ENCODE data around the gene SCNN1B. TPM values are rescaled to one million over a fixed set of nuclear protein-coding genes. Genes with fewer than 3 reads are reported as not detected.
A peak's percentile ranks its signal among the peaks of the same experiment; 100 is the strongest.
"Not testable (repeated sequence)": the region's sequence is repeated elsewhere in the genome, so short reads cannot be mapped to it uniquely, and the experiment has no call there.

Gene SCNN1B
- 100 to 1,000 TPM; 142 to 729 (median 556) TPM for total RNA-seq

GRCh38 chr16:23302045-23302956, at the start of gene SCNN1B:
TSS of gene SCNN1B (plus strand) at chr16:23302302. CDS start at chr16:23348600, 46,298 bp downstream.
- Histone ChIP-seq H3K27me3 (peaks cover 23% of the 10 kb centered on the region), H3K36me3 (no peaks in the 10 kb centered on the region), H3K4me3 (peak within 1 kb of the TSS; percentile 48 to 69 (median 54)), H3K9me3 (no peaks in the 10 kb centered on the region), H3K4me1 (peaks cover 0 to 10% (median 6%) of the 10 kb centered on the region in 4 donors), H3K27ac (peak within 1 kb of the TSS; percentile 65 to 84 (median 70))
- 3% methylated on average over 43 of the region's 81 CpGs; no CpG with 5 or more reads in 1 of the 2 donors for WGBS, 2 donors (ENCODE audit: low coverage in 1 of 2)
- DNase-seq, result peak; percentile 86
- intact Hi-C loops (cut with DNase I; ENCODE audit: low total_unique reads) (no loop called here), in situ Hi-C loops (cut with MboI; ENCODE audit: low pct_ligation_motif_present in 1 of 4, low pct_unique_long_range_greater_than_20kb in 1 of 4, low sequenced_read_pairs in 3 of 4) (no loop called here)
- TF ChIP-seq POLR2AphosphoS5 (IDR thresholded peaks at IDR 0.05) (peak in 2 of 3 donors; percentile 78 to 92), POLR2A (IDR thresholded peaks at IDR 0.05) (peak; percentile 68), CTCF (IDR thresholded peaks at IDR 0.05) (no peak), EP300 (IDR thresholded peaks at IDR 0.05; ENCODE audit: low read depth) (no peak)

- Histone ChIP-seq H3K9me3 (no peaks in the 10 kb centered on the region), H3K27ac (no peak overlapping the region), H3K36me3 (no peaks in the 10 kb centered on the region), H3K4me3 (no peak overlapping the region), H3K4me1 (peaks cover 4 to 14% (median 8%) of the 10 kb centered on the region in 4 donors), H3K27me3 (no peaks in the 10 kb centered on the region)
- intact Hi-C loops (cut with DNase I; ENCODE audit: low total_unique reads), result no loop called here
- TF ChIP-seq POLR2AphosphoS5 (IDR thresholded peaks at IDR 0.05), result no peak
- TF ChIP-seq POLR2A (IDR thresholded peaks at IDR 0.05), result no peak
- TF ChIP-seq CTCF (IDR thresholded peaks at IDR 0.05), result no peak
- TF ChIP-seq EP300 (IDR thresholded peaks at IDR 0.05; ENCODE audit: low read depth), result no peak
- 77 to 79% methylated on average over 4 to 5 of the region's 5 CpGs for WGBS, 2 donors (ENCODE audit: low coverage in 1 of 2)
- in situ Hi-C loops (cut with MboI; ENCODE audit: low pct_ligation_motif_present in 1 of 4, low pct_unique_long_range_greater_than_20kb in 1 of 4, low sequenced_read_pairs in 3 of 4), result no loop called here
- DNase-seq, result no peak
These were observed 49.8 kb upstream of the SCNN1B start for GRCh38 chr16:23252310-23252709.

GRCh38 chr16:23253650-23254049, 48.5 kb upstream of the SCNN1B start:
- DNase-seq; H3K36me3 ChIP-seq; intact Hi-C loops (cut with DNase I; ENCODE audit: low total_unique reads); H3K9me3 ChIP-seq; H3K27ac ChIP-seq; H3K27me3 ChIP-seq; H3K4me3 ChIP-seq; in situ Hi-C loops (cut with MboI; ENCODE audit: low pct_ligation_motif_present in 1 of 4, low pct_unique_long_range_greater_than_20kb in 1 of 4, low sequenced_read_pairs in 3 of 4): not testable (repeated sequence)
- 70 to 89% methylated on average over 1 of the region's 1 CpG for WGBS, 2 donors (ENCODE audit: low coverage in 1 of 2)
- H3K4me1 ChIP-seq, result peaks cover 6 to 23% (median 13%) of the 10 kb centered on the region in 4 donors

GRCh38 chr16:23254338-23254737, 47.8 kb upstream of the SCNN1B start:
- in situ Hi-C loops (cut with MboI; ENCODE audit: low pct_ligation_motif_present in 1 of 4, low pct_unique_long_range_greater_than_20kb in 1 of 4, low sequenced_read_pairs in 3 of 4), result no loop called here
- intact Hi-C loops (cut with DNase I; ENCODE audit: low total_unique reads), result no loop called here

More at GRCh38 chr16:23254338-23254737, 47.8 kb upstream of the SCNN1B start:
- H3K9me3 ChIP-seq, result no peaks in the 10 kb centered on the region
- 72% methylated on average over 4 of the region's 4 CpGs; no CpG with 5 or more reads in 1 of the 2 donors for WGBS, 2 donors (ENCODE audit: low coverage in 1 of 2)
- no peak overlapping the region for H3K27ac ChIP-seq
- H3K36me3 ChIP-seq, result no peaks in the 10 kb centered on the region
- no peaks in the 10 kb centered on the region for H3K27me3 ChIP-seq
- no peak for DNase-seq
- no peak overlapping the region for H3K4me3 ChIP-seq
- no peak for TF ChIP-seq POLR2AphosphoS5 (IDR thresholded peaks at IDR 0.05)
- no peak for TF ChIP-seq POLR2A (IDR thresholded peaks at IDR 0.05)
- TF ChIP-seq CTCF (IDR thresholded peaks at IDR 0.05), result no peak
- no peak for TF ChIP-seq EP300 (IDR thresholded peaks at IDR 0.05; ENCODE audit: low read depth)
- peaks cover 7 to 30% (median 16%) of the 10 kb centered on the region in 4 donors for H3K4me1 ChIP-seq
